G401 (cell line): ENCODE data around the gene SOX5. TPM values are rescaled to one million over a fixed set of nuclear protein-coding genes. Genes with fewer than 3 reads are reported as not detected.

Experiments used
- DNase-seq: peaks from one replicate; pipeline ENCODE4 v3.0.0-alpha.2; 2015; ENCODE audit warnings: low spot score
- in situ Hi-C: cut with HindIII; loops from 2 replicates; pipeline ENCODE4 v1.10.0; 2016; ENCODE audit warnings: low sequenced_read_pairs, mixed read lengths
- total RNA-seq: library from RNA; depleted of rRNA; stranded (reverse); fragments of >200 nt; shearing (Covaris generic); gene quantifications from 2 replicates; pipeline ENCODE4 v1.2.3, GENCODE V29; 2014

Gene SOX5
- total RNA-seq, 1 experiment from 2014 or later: not detected

DNA sequence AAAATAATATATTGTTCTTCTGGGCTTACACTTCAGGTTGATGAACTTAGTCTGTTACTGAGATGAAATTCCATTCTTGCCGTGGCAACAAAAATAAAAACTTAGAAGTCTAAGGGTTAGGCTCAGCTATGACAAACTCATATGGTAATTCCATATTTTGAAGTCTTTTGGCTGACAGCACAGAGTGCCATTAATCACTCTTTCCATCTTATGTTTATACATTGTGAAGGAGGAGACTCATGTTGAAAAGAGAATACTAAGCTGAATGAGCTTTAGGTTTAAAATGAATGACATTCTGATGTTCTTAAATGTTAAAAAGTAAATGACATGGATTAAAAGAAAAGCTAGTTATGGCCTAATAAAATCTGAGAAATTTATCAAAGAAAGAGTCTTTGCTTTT is 291.9 kb downstream of the SOX5 start:
- in situ Hi-C loops: no loop called here

GRCh38 chr12:23655884-23656283 is 293.6 kb downstream of the SOX5 start:
- no peak for DNase-seq
- in situ Hi-C loops: no loop called here

More for the DNA sequence above, 291.9 kb downstream of the SOX5 start:
- no peak for DNase-seq

GRCh38 chr12:23655112-23655511 is 294.4 kb downstream of the SOX5 start:
- in situ Hi-C loops: no loop called here
- DNase-seq: no peak

GRCh38 chr12:23648546-23648945 is 300.9 kb downstream of the SOX5 start:
- no peak for DNase-seq
- in situ Hi-C loops: no loop called here

DNA sequence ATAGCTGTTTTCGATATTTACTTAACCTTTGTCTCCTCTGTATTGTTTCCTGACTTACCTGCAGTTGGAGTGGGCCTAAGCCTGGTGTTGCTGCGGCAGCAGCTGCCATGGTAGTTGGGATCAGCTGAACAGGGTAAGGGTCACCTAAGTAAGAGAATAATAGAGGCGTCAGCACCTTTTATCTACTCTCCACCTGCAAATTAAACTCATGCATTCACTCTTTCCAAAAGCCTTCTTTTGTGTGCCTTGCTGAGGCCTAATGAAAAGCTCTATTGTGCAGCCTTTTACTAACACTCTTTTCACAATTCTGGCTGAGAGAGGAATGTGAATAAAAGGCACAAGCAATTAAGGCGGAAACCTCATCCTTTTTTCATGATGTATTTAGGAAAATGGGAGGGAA is 308.7 kb downstream of the SOX5 start:
- in situ Hi-C loops: no loop called here

GRCh38 chr12:23634344-23634743 is 315.1 kb downstream of the SOX5 start:
- in situ Hi-C loops: no loop called here

More for the DNA sequence above, 308.7 kb downstream of the SOX5 start:
- no peak for DNase-seq

DNA sequence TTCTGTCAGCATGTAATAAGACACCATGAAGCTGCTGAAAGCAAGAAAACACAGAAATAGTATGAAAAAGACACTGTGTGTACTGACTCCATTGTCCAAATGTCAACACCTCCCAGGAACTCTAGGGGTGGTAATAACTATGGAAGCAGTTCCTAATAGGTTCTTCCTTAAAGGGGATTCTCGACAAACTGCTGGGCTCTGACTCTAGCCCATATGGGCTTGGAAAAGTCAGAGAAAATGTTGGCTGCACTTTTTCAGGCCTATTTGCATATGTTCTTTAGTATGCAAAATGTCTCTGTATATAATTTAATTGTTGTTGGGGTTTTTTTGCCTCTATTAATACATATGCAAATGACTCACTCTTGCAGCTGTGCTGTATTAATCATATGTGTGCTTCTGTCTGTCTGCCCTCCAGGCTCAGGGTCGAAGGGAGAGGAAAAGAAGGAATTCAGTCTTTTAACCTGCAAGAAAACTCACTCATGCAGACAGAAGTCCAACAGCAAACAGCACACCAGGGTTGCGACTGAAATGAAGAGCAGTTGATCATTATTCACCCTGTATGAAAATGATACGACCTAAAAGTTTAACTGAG is 317.6 kb downstream of the SOX5 start:
- no peak for DNase-seq
- in situ Hi-C loops: no loop called here

More at GRCh38 chr12:23634344-23634743, 315.1 kb downstream of the SOX5 start:
- DNase-seq: no peak

DNA sequence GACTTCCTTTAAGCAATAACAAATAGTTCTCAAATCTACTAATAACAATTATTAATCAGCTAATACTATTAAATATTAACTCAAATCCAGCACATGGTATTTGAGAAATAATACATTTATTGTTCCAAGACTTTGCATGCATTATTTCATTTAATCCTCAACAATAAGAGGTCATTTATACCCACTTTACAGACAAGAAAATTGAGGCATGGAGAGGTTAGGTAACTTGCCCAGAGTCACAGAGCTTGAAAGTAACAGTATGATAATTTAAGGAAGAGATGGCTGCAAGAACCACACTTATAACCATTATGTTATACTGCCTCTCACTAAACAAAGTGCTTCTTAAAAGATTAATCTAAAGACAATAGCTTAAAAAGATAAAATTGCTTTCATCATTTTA is 318.9 kb downstream of the SOX5 start:
- in situ Hi-C loops: no loop called here
- no peak for DNase-seq

GRCh38 chr12:23628806-23629205 is 320.7 kb downstream of the SOX5 start:
- in situ Hi-C loops: no loop called here
- DNase-seq: no peak

GRCh38 chr12:23626791-23627190 is 322.7 kb downstream of the SOX5 start:
- no peak for DNase-seq
- in situ Hi-C loops: no loop called here

- in situ Hi-C loops: no loop called here
- no peak for DNase-seq
Observed at GRCh38 chr12:23621900-23622299, 327.6 kb downstream of the SOX5 start.

GRCh38 chr12:23618718-23619117 is 330.8 kb downstream of the SOX5 start:
- in situ Hi-C loops: no loop called here
- no peak for DNase-seq

GRCh38 chr12:23617749-23618148 is 331.7 kb downstream of the SOX5 start:
- in situ Hi-C loops: no loop called here
- no peak for DNase-seq

GRCh38 chr12:23614280-23614679 is 335.2 kb downstream of the SOX5 start:
- in situ Hi-C loops: no loop called here
- no peak for DNase-seq

DNA sequence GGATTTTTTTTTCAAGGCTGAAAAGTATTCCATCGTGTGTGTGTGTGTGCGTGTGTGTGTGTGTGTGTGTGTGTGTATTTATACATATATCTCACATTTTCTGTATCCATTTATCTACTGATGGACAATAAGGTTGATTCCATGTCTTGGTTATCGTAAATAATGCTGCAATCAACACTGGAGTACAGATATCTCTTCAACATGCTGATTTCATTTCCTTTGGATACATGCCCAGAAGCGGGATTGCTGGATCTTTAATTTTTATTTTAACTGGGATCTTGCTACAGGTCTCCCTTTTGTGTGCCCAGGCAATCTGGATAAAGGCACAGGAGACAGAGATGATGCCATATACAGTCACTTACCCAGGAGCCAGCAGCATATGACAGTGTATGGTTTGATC is 338.1 kb downstream of the SOX5 start:
- DNase-seq: no peak
- in situ Hi-C loops: no loop called here

GRCh38 chr12:23600919-23601318 is 348.6 kb downstream of the SOX5 start:
- DNase-seq: no peak
- in situ Hi-C loops: no loop called here

GRCh38 chr12:23596568-23596967 is 352.9 kb downstream of the SOX5 start:
- in situ Hi-C loops: no loop called here
- no peak for DNase-seq

DNA sequence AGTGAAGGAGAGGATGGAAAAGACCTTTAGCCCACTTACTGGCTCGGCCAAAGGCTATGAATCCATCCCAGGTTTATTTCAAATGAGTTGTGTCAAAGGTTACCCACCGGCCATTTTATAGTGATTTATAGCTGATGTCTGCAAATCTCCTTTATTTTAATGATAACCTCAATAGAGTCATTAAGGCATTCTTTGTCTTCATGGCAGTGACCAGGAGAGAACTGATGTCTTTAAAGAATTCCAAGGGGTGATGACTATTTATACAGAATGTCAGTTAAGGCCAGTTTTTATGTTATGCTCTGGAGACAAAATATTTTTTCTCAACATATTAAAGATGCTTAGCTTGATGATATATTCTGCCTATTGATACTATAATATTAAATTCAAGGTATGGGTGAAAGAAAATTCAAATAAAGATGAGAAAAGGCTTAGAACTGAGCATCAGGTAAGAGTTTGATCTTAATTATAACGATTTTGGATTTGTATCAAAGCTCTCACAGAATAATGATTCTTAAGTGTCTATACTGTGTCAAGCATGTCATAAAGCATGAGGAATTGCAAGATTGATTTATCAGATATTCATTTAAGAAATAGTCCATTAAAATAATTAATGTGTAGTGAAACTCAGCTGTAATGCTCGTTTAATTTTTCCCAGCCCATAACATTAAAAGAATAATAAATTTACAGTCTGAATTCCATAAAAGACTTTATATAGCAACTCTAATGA is 361.5 kb downstream of the SOX5 start:
- no peak for DNase-seq

GRCh38 chr12:23585782-23586163 is 363.7 kb downstream of the SOX5 start:
- no peak for DNase-seq
- in situ Hi-C loops: no loop called here

More for the DNA sequence above, 361.5 kb downstream of the SOX5 start:
- in situ Hi-C loops: no loop called here

DNA sequence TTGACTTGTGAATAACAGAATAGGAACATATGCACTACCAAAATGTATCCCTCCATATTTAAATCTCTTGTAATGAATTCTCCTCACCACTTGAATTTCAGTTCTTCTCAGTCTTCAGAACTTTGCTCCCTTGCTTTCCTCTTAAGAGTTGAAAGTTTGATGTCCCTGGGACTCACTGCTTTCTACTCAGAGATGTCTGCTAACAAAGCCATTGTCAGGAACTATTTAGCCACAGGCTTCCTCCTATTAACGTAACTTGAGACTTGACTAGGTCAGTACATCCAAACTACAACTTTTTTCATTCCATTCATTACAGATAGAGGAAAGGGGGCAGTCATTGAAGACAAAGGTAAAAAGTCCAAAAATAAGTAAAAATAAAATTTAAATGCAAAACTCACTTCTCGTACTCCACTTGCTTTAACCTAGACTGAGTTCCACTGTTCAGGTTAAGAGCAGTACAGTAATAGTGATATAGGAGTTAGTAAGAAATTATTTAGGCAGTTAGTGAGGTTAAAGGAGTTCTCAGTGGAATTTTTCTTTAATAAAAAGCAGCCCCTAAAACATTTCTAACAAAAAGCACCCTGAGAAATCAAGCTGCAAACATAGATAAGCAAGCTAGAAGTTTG is 364.2 kb downstream of the SOX5 start:
- in situ Hi-C loops: no loop called here
- no peak for DNase-seq

- in situ Hi-C loops: no loop called here
- no peak for DNase-seq
Observed at GRCh38 chr12:23581913-23582312, 367.6 kb downstream of the SOX5 start.
